Esophagus muscularis mucosa (tissue), 3 donors: ENCODE results near the gene KRTAP10-3.
"Not testable (repeated sequence)": the region's sequence is repeated elsewhere in the genome, so short reads cannot be mapped to it uniquely, and the experiment has no call there.

ENCODE experiments used
- CTCF ChIP-seq, 3 experiments: fragments of 200-600 bp in 2 of 3; fragments of 450-650 bp in 1 of 3; sonication (generic) in 2 of 3; IDR thresholded peaks; one replicate each; pipeline ENCODE4 v1.5.1; 2017 to 2019; ENCODE audit warnings: antibody characterized with exemption in 3 of 3, mild to moderate bottlenecking in 2 of 3, moderate library complexity in 1 of 3
- POLR2A ChIP-seq: fragments of 450-650 bp; IDR thresholded peaks from one replicate; pipeline ENCODE4 v1.6.1; 2017; ENCODE audit warnings: antibody characterized with exemption, moderate library complexity, mild to moderate bottlenecking, low read depth

GRCh38 chr21:44580231-44580821, 21.7 kb upstream of the KRTAP10-3 start, which contains the start of gene KRTAP10-5:
- not testable (repeated sequence) for TF ChIP-seq CTCF (IDR thresholded peaks at IDR 0.05); POLR2A
